H1 (cell line): ENCODE data around the gene SYNJ1. TPM values are rescaled to one million over a fixed set of nuclear protein-coding genes. Genes with fewer than 3 reads are reported as not detected.

Experiments used
- CTCF ChIA-PET: fragments of 300-600 bp; sonication (Branson Sonifier 250); formaldehyde crosslinking; loops from one replicate; lab custom pipeline; 2021; ENCODE audit not compliant: partially characterized antibody; lab: Charles Lee
- POLR2A ChIA-PET: fragments of 300-600 bp; sonication (Branson Sonifier 250); formaldehyde crosslinking; loops from one replicate; lab custom pipeline; 2021; ENCODE audit warnings: inconsistent platforms; ENCODE audit not compliant: partially characterized antibody; lab: Charles Lee
- DNase-seq, 2 experiments: peaks; one replicate each; pipeline versions ENCODE4 v3.0.0 to v3.0.0-alpha.2; 2010 to 2022; ENCODE audit warnings: low spot score in 2 of 2, low read depth in 1 of 2, mixed read lengths in 1 of 2
- FAIRE-seq: peaks from 2 replicates; lab custom pipeline; 2011; peaks lifted over from hg19 to GRCh38; lab: Jason Lieb, UNC
- H2AFZ ChIP-seq: 2 replicates; pipeline ENCODE4 v1.8.1; 2012; ENCODE audit warnings: low read length, inconsistent platforms
- H2AK5ac ChIP-seq: 2 replicates; pipeline ENCODE4 v1.6.1; 2013; ENCODE audit warnings: low read depth, low read length
- H2BK120ac ChIP-seq: replicated peaks from 2 replicates; pipeline ENCODE3; 2013; ENCODE audit warnings: low read depth, low read length, inconsistent platforms
- H2BK12ac ChIP-seq: 2 replicates; pipeline ENCODE4 v1.6.1; 2013; ENCODE audit warnings: low read depth, low read length
- H2BK15ac ChIP-seq: 2 replicates; pipeline ENCODE4 v1.6.1; 2013; ENCODE audit warnings: low read length
- H2BK20ac ChIP-seq: 2 replicates; pipeline ENCODE4 v1.6.1; 2013; ENCODE audit warnings: low read length
- H2BK5ac ChIP-seq: 2 replicates; pipeline ENCODE4 v1.6.1; 2013; ENCODE audit warnings: low read depth, low read length
- H3K14ac ChIP-seq: 2 replicates; pipeline ENCODE4 v1.6.1; 2013; ENCODE audit warnings: inconsistent platforms; ENCODE audit not compliant: insufficient read length
- H3K18ac ChIP-seq: 2 replicates; pipeline ENCODE4 v1.6.1; 2013; ENCODE audit warnings: low read length; ENCODE audit errors: extremely low read depth
- H3K23ac ChIP-seq: 2 replicates; pipeline ENCODE4 v1.6.1; 2013; ENCODE audit warnings: inconsistent platforms; ENCODE audit not compliant: insufficient read length
- H3K23me2 ChIP-seq: 2 replicates; pipeline ENCODE4 v1.6.1; 2013; ENCODE audit warnings: low read depth, low read length
- H3K27ac ChIP-seq: 2 replicates; pipeline ENCODE4 v1.6.1; 2011; ENCODE audit warnings: low read depth, low read length, inconsistent platforms
- H3K27me3 ChIP-seq, 4 experiments: replicated peaks in 1 of 4; 1 replicate in 1 of 4; 2 replicates in 3 of 4; pipeline versions ENCODE4 v1.6.1 to v1.8.1; 2011 to 2013; ENCODE audit warnings: low read length in 3 of 4, mild to moderate bottlenecking in 3 of 4, inconsistent platforms in 2 of 4, mixed read lengths in 2 of 4, moderate library complexity in 1 of 4; ENCODE audit not compliant: control insufficient read depth in 3 of 4, insufficient read depth in 3 of 4; ENCODE audit errors: extremely low read depth in 1 of 4
- H3K36me3 ChIP-seq, 4 experiments: 2 replicates each; pipeline versions ENCODE4 v1.6.1 to v1.8.1; 2011 to 2013; ENCODE audit warnings: mild to moderate bottlenecking in 4 of 4, low read length in 3 of 4, moderate library complexity in 2 of 4, control low read depth in 1 of 4, inconsistent platforms in 1 of 4; ENCODE audit not compliant: insufficient read depth in 4 of 4, control insufficient read depth in 2 of 4
- H3K4ac ChIP-seq: replicated peaks from 2 replicates; pipeline ENCODE3; 2013; ENCODE audit warnings: low read length, low read depth, mixed read lengths, inconsistent platforms; ENCODE audit not compliant: insufficient read length
- H3K4me1 ChIP-seq, 4 experiments: replicated peaks in 1 of 4; 1 replicate in 1 of 4; 2 replicates in 3 of 4; pipeline versions ENCODE4 v1.6.1 to v1.8.1; 2011 to 2013; ENCODE audit warnings: low read length in 3 of 4, inconsistent platforms in 2 of 4, mixed read lengths in 1 of 4; ENCODE audit not compliant: insufficient read depth in 4 of 4, control insufficient read depth in 3 of 4
- H3K4me2 ChIP-seq, 2 experiments: 2 replicates each; pipeline versions ENCODE4 v1.6.1 to v1.8.1; 2011 to 2013; ENCODE audit warnings: low read depth in 2 of 2, low read length in 2 of 2, control low read depth in 1 of 2, inconsistent platforms in 1 of 2, mild to moderate bottlenecking in 1 of 2; ENCODE audit not compliant: insufficient read depth in 1 of 2
- H3K4me3 ChIP-seq, 4 experiments: fragments of 200-600, 300-600 bp in 1 of 4; sonication (generic), shearing (Covaris generic), sonication (Bioruptor Twin) in 1 of 4; 2 replicates each; pipeline versions ENCODE4 v1.5.1 to v1.8.1; 2011 to 2016; ENCODE audit warnings: low read length in 4 of 4, low read depth in 3 of 4, control low read depth in 2 of 4, inconsistent platforms in 2 of 4, mild to moderate bottlenecking in 2 of 4, mixed read lengths in 1 of 4, moderate library complexity in 1 of 4; ENCODE audit not compliant: insufficient read depth in 2 of 4; ENCODE audit errors: extremely low read depth in 1 of 4
- H3K56ac ChIP-seq: replicated peaks from 2 replicates; pipeline ENCODE3; 2013; ENCODE audit warnings: low read depth, mild to moderate bottlenecking, mixed read lengths, low read length, inconsistent platforms; ENCODE audit not compliant: insufficient read length
- H3K79me1 ChIP-seq: 2 replicates; pipeline ENCODE4 v1.6.1; 2013; ENCODE audit warnings: low read depth, low read length, control low read depth
- H3K79me2 ChIP-seq, 2 experiments: 2 replicates each; pipeline versions ENCODE4 v1.6.1 to v1.8.1; 2012 to 2013; ENCODE audit warnings: low read length in 2 of 2, mild to moderate bottlenecking in 2 of 2, inconsistent platforms in 1 of 2; ENCODE audit not compliant: insufficient read depth in 2 of 2, control insufficient read depth in 1 of 2
- H3K9ac ChIP-seq, 4 experiments: replicated peaks in 1 of 4; 1 replicate in 1 of 4; 2 replicates in 3 of 4; pipeline versions ENCODE4 v1.6.1 to v1.8.1; 2011 to 2013; ENCODE audit warnings: low read depth in 3 of 4, low read length in 3 of 4, control low read depth in 2 of 4, mild to moderate bottlenecking in 2 of 4, moderate library complexity in 2 of 4, inconsistent platforms in 1 of 4; ENCODE audit errors: extremely low read depth in 1 of 4
- H3K9me3 ChIP-seq, 2 experiments: 2 replicates each; pipeline versions ENCODE4 v1.6.1 to v1.8.1; 2012 to 2013; ENCODE audit warnings: mild to moderate bottlenecking in 2 of 2, moderate library complexity in 2 of 2, control low read depth in 1 of 2, inconsistent platforms in 1 of 2, low read depth in 1 of 2, low read length in 1 of 2, mixed read lengths in 1 of 2; ENCODE audit not compliant: insufficient read depth in 2 of 2
- H4K20me1 ChIP-seq, 2 experiments: replicated peaks in 1 of 2; 2 replicates each; pipeline versions ENCODE3 to v1.8.1; 2011 to 2013; ENCODE audit warnings: inconsistent platforms in 2 of 2, low read length in 2 of 2, mild to moderate bottlenecking in 1 of 2; ENCODE audit not compliant: insufficient read depth in 2 of 2, control insufficient read depth in 1 of 2
- H4K5ac ChIP-seq: 2 replicates; pipeline ENCODE4 v1.6.1; 2013; ENCODE audit warnings: low read length, low read depth, mixed read lengths, inconsistent platforms; ENCODE audit not compliant: insufficient read length
- H4K8ac ChIP-seq: 2 replicates; pipeline ENCODE4 v1.8.0; 2013; ENCODE audit warnings: mild to moderate bottlenecking, moderate library complexity, low read length, inconsistent platforms; ENCODE audit not compliant: insufficient read depth; ENCODE audit errors: extremely low read depth
- H4K91ac ChIP-seq: replicated peaks from 2 replicates; pipeline ENCODE3; 2013; ENCODE audit warnings: low read length, mixed read lengths, inconsistent platforms; ENCODE audit not compliant: insufficient read length
- ATF2 ChIP-seq: IDR thresholded peaks from 2 replicates; pipeline ENCODE4 v1.6.1; 2012; ENCODE audit warnings: low read length, inconsistent platforms
- CREB1 ChIP-seq: IDR thresholded peaks from 2 replicates; pipeline ENCODE4 v1.6.1; 2012; ENCODE audit warnings: inconsistent platforms
- CTCF ChIP-seq, 3 experiments: IDR thresholded peaks; 1 replicate in 2 of 3; 2 replicates in 1 of 3; pipeline versions ENCODE4 v1.5.1 to v1.6.1; 2011; ENCODE audit warnings: low read length in 3 of 3, mild to moderate bottlenecking in 3 of 3, inconsistent platforms in 2 of 3, low read depth in 1 of 3, moderate library complexity in 1 of 3; ENCODE audit not compliant: insufficient read depth in 1 of 3; ENCODE audit errors: control extremely low read depth in 1 of 3
- EP300 ChIP-seq, 2 experiments: IDR thresholded peaks; 1 replicate in 1 of 2; 2 replicates in 1 of 2; pipeline ENCODE4 v1.6.1; 2011 to 2012; ENCODE audit warnings: low read depth in 2 of 2, low read length in 2 of 2, mild to moderate bottlenecking in 2 of 2, borderline replicate concordance in 1 of 2, inconsistent platforms in 1 of 2, moderate library complexity in 1 of 2
- SIN3A ChIP-seq, 2 experiments: IDR thresholded peaks in 1 of 2; conservative IDR thresholded peaks in 1 of 2; 2 replicates each; pipeline ENCODE4 v1.6.1; 2011 to 2012; ENCODE audit warnings: low read length in 2 of 2, improper control_type of control experiment in 1 of 2, low read depth in 1 of 2, mild to moderate bottlenecking in 1 of 2
- SP2 ChIP-seq: IDR thresholded peaks from 2 replicates; pipeline ENCODE4 v1.6.1; 2012; ENCODE audit warnings: mild to moderate bottlenecking, low read length, inconsistent platforms
- SUZ12 ChIP-seq: fragments of 200-600 bp; sonication (generic); IDR thresholded peaks from 2 replicates; pipeline ENCODE4 v1.6.1; 2012; ENCODE audit warnings: mild to moderate bottlenecking, inconsistent platforms, low read length, moderate library complexity, mixed read lengths
- WGBS, 2 experiments: shearing (Covaris generic) in 1 of 2; methylation state at CpG; one replicate each; pipeline versions ENCODE4 v1.1.6 to v1.1.7; 2013 to 2015; ENCODE audit warnings: low lambda C conversion rate in 2 of 2, mixed read lengths in 2 of 2, inconsistent platforms in 1 of 2, low coverage in 1 of 2, missing lambda C conversion rate in 1 of 2; ENCODE audit not compliant: insufficient replicate concordance in 2 of 2, insufficient coverage in 1 of 2, insufficient read length in 1 of 2; ENCODE audit errors: extremely low coverage in 1 of 2, missing lambda C conversion rate in 1 of 2; 5-methylcytosine and 5-hydroxymethylcytosine counted together
- polyA plus RNA-seq, 7 experiments: library from polyadenylated mRNA; depleted of rRNA in 3 of 7; stranded (reverse) in 5 of 7; unstranded in 2 of 7; fragments of >200 nt in 5 of 7; fragments of 200-250 nt in 2 of 7; gene quantifications; 1 replicate in 5 of 7; 2 replicates in 1 of 7; 4 replicates in 1 of 7; pipeline versions ENCODE4 v1.2.1 to v1.2.3, GENCODE V29; 2011 to 2013; ENCODE audit warnings: missing spikeins in 2 of 7, mixed read lengths in 2 of 7
- total RNA-seq: library from RNA; stranded (reverse); fragmentation: NEBNext Ultra II Directional; extraction: Animal tissue kit (Norgen Biotek cat#: 25700); gene quantifications from 2 replicates; pipeline ENCODE4 v1.2.1, GENCODE V29; 2021

The SYNJ1 gene
- total and polyA plus RNA-seq, 2 of the 8 experiments (the other 6 are each of a cell fraction or from before 2014, with no cell fraction given): 1.3 to 4.3 TPM

- Histone ChIP-seq H2BK12ac (no peak overlapping the region), H2BK15ac (no peak overlapping the region), H2AFZ (no peak overlapping the region), H3K18ac (no peak overlapping the region), H2AK5ac (no peak overlapping the region), H3K4ac (no peak overlapping the region), H3K14ac (no peak overlapping the region), H4K5ac (no peak overlapping the region), H3K9ac (no peak overlapping the region), H3K4me2 (no peak overlapping the region), H4K91ac (no peak overlapping the region), H4K20me1 (no peaks in the 10 kb centered on the region), H3K56ac (no peak overlapping the region), H3K27ac (no peak overlapping the region), H3K4me1 (no peaks in the 10 kb centered on the region; a peak in 1 of 7 replicates), H3K27me3 (no peaks in the 10 kb centered on the region), H3K36me3 (no peaks in the 10 kb centered on the region), H3K23me2 (no peaks in the 10 kb centered on the region), H3K79me2 (no peaks in the 10 kb centered on the region), H3K23ac (no peak overlapping the region), H3K9me3 (no peaks in the 10 kb centered on the region), H3K79me1 (no peaks in the 10 kb centered on the region), H3K4me3 (no peak overlapping the region), H2BK5ac (no peak overlapping the region), H4K8ac (no peak overlapping the region), H2BK120ac (no peak overlapping the region), H2BK20ac (no peak overlapping the region)
- CTCF ChIA-PET: interaction anchor here (1.1 to 1.5 kb wide), 2 partner anchors 53 to 143 kb away, joined by 3 read pairs; no protein-coding TSS in a partner anchor
- POLR2A ChIA-PET: no interaction called here
- DNase-seq (no peak), FAIRE-seq (no peak)
- WGBS, 2 experiments: 73% methylated on average over 3 of the region's 3 CpGs; no CpG with 5 or more reads in 1 of the 2 experiments
- TF ChIP-seq ATF2 (no peak), CREB1 (no peak), CTCF (IDR thresholded peaks at IDR 0.05; ENCODE audit: control extremely low read depth in 1 of 3, insufficient read depth in 1 of 3, low read depth in 1 of 3, low read length in 3 of 3) (no peak), SP2 (no peak), EP300 (IDR thresholded peaks at IDR 0.05; ENCODE audit: borderline replicate concordance in 1 of 2, low read depth in 2 of 2, low read length in 2 of 2) (no peak), SUZ12 (no peak), SIN3A (conservative IDR thresholded peaks at IDR 0.05 in 1 of 2, IDR thresholded peaks at IDR 0.05 in 1 of 2; ENCODE audit: low read depth in 1 of 2, low read length in 2 of 2) (no peak)
Observed at GRCh38 chr21:32682696-32683474, 44.9 kb downstream of the SYNJ1 start.
